GM20000 (cell line): ENCODE results near the gene PRDM10.

ENCODE experiments used
- DNase-seq: peaks from one replicate; pipeline ENCODE4 v3.0.0; 2012; ENCODE audit warnings: low spot score
- CTCF ChIP-seq: IDR thresholded peaks from 2 replicates; pipeline ENCODE4 v1.5.1; 2012; ENCODE audit warnings: mild to moderate bottlenecking, control low read depth; ENCODE audit errors: extremely low read depth, missing control alignments

The PRDM10 gene

GRCh38 chr11:129932381-129933067 is 70.1 kb downstream of the PRDM10 start:
- TF ChIP-seq CTCF = no peak
- DNase-seq = no peak

GRCh38 chr11:129930743-129931142 is 71.9 kb downstream of the PRDM10 start:
- no peak for DNase-seq
- TF ChIP-seq CTCF = no peak

- no peak for TF ChIP-seq CTCF
- DNase-seq = no peak
Observed at GRCh38 chr11:129930296-129930695, 72.3 kb downstream of the PRDM10 start.

GRCh38 chr11:129929721-129930120 is 72.9 kb downstream of the PRDM10 start:
- no peak for DNase-seq
- TF ChIP-seq CTCF = no peak

- TF ChIP-seq CTCF = no peak
- no peak for DNase-seq
Observed at GRCh38 chr11:129928923-129929692, 73.5 kb downstream of the PRDM10 start.

- TF ChIP-seq CTCF = no peak
- DNase-seq = no peak
Observed at GRCh38 chr11:129922674-129923073, 80.0 kb downstream of the PRDM10 start.

GRCh38 chr11:129918361-129918760 is 84.3 kb downstream of the PRDM10 start:
- TF ChIP-seq CTCF = no peak

More at GRCh38 chr11:129918361-129918760, 84.3 kb downstream of the PRDM10 start:
- no peak for DNase-seq
